ENCODE results near the gene CDK11A. TPM values are rescaled to one million over a fixed set of nuclear protein-coding genes. Genes with fewer than 3 reads are reported as not detected.
"Not testable (repeated sequence)": the region's sequence is repeated elsewhere in the genome, so short reads cannot be mapped to it uniquely, and the experiment has no call there.

Gene CDK11A
- polyA plus RNA-seq, 1 of the 3 experiments (the other 2 are of a cell fraction) = 24.0 TPM

DNA sequence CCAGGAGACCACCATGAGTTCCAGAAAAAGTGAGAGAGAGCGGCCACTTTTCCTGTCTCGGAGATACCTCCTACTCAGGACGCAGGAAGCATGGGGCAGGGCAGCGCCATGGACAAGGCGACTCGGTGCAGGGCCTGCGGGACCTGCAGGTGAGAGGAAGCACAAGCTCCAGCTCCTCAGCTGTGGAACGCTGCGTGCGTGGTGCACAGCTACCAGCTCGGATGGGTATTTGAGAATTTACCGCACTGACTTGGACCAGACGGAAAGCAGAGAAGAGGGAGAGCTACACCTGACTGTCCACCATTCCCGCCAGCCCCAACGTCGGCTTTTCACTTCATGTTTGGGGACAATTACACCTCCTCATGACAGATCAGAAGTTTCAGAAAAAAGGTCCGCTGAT is 8.2 kb upstream of the CDK11A start:
- peaks cover 0 to 4% of the 10 kb centered on the region in 2 experiments; a peak in 1 of 4 replicates for H3K4me1 ChIP-seq (ENCODE audit: control insufficient read depth in 1 of 2, insufficient read depth in 2 of 2, low read depth in 1 of 2, low read length in 1 of 2)
- H3K36me3 ChIP-seq (replicated peaks in 1 of 2; ENCODE audit: control insufficient read depth in 1 of 2, insufficient read depth in 2 of 2, low read length in 1 of 2) = peaks cover 7 to 12% of the 10 kb centered on the region in 2 experiments
- H4K20me1 ChIP-seq (ENCODE audit: insufficient read depth) = no peaks in the 10 kb centered on the region
- CTCF ChIA-PET = no interaction called here
- no peak for DNase-seq
- H3K79me2 ChIP-seq (ENCODE audit: insufficient read depth) = peaks cover 5% of the 10 kb centered on the region; the same call in 1 of the 2 replicates
- peaks cover 4% of the 10 kb centered on the region for H3F3A ChIP-seq (replicated peaks; ENCODE audit: insufficient read depth)
- no peak overlapping the region for H3K4me2 ChIP-seq
- no peak overlapping the region for H3K9ac ChIP-seq
- H3K9me3 ChIP-seq = no peaks in the 10 kb centered on the region
- no peak overlapping the region for H3K4me3 ChIP-seq (ENCODE audit: low read depth in 2 of 2, low read length in 1 of 2)
- H2AFZ ChIP-seq (ENCODE audit: low read depth) = no peak overlapping the region
- H3K27ac ChIP-seq (ENCODE audit: low read depth in 2 of 2, low read length in 1 of 2) = no peak overlapping the region
- no peaks in the 10 kb centered on the region for H3K27me3 ChIP-seq (ENCODE audit: insufficient read depth)
- POLR2A ChIA-PET = no interaction called here
- H3K9me2 ChIP-seq = no peaks in the 10 kb centered on the region
- TF ChIP-seq, protein P1, sequence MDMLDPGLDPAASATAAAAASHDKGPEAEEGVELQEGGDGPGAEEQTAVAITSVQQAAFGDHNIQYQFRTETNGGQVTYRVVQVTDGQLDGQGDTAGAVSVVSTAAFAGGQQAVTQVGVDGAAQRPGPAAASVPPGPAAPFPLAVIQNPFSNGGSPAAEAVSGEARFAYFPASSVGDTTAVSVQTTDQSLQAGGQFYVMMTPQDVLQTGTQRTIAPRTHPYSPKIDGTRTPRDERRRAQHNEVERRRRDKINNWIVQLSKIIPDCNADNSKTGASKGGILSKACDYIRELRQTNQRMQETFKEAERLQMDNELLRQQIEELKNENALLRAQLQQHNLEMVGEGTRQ (IDR thresholded peaks at IDR 0.05; ENCODE audit: borderline replicate concordance, low read depth, low read length) = no peak
- TF ChIP-seq RCOR1 (IDR thresholded peaks at IDR 0.05; ENCODE audit: low read length) (no peak), NFIC (IDR thresholded peaks at IDR 0.05; ENCODE audit: borderline replicate concordance) (no peak), NRF1 (IDR thresholded peaks at IDR 0.05; ENCODE audit: low read depth, low read length) (no peak), RXRA (IDR thresholded peaks at IDR 0.05; ENCODE audit: borderline replicate concordance, low read depth) (no peak), RAD21 (IDR thresholded peaks at IDR 0.05; ENCODE audit: low read length) (no peak), GATA2 (CRISPR knock-in tag; IDR thresholded peaks at IDR 0.05) (no peak), JUND (IDR thresholded peaks at IDR 0.05) (no peak), MEF2A (IDR thresholded peaks at IDR 0.05; ENCODE audit: borderline replicate concordance, low read depth) (no peak), FOXJ3 (CRISPR knock-in tag; IDR thresholded peaks at IDR 0.05) (no peak), MAX (IDR thresholded peaks at IDR 0.05; ENCODE audit: low read depth) (no peak), EP300 (IDR thresholded peaks at IDR 0.05; ENCODE audit: borderline replicate concordance in 1 of 2, low read depth in 1 of 2, low read length in 1 of 2) (no peak), RFX5 (IDR thresholded peaks at IDR 0.05; ENCODE audit: low read length) (no peak), TEAD4 (IDR thresholded peaks at IDR 0.05; ENCODE audit: borderline replicate concordance, insufficient read depth) (no peak)
- TF ChIP-seq, protein P2, sequence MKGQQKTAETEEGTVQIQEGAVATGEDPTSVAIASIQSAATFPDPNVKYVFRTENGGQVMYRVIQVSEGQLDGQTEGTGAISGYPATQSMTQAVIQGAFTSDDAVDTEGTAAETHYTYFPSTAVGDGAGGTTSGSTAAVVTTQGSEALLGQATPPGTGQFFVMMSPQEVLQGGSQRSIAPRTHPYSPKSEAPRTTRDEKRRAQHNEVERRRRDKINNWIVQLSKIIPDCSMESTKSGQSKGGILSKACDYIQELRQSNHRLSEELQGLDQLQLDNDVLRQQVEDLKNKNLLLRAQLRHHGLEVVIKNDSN (IDR thresholded peaks at IDR 0.05; ENCODE audit: borderline replicate concordance, low read depth) = no peak
- WGBS (ENCODE audit: low lambda C conversion rate) = 92% methylated on average over 12 of the region's 17 CpGs

- CTCF ChIA-PET = no interaction called here
These were observed 6.7 kb upstream of the CDK11A start for GRCh38 chr1:1730870-1731269.

GRCh38 chr1:1730230-1730629 is 6.1 kb upstream of the CDK11A start:
- H3K79me2 ChIP-seq (ENCODE audit: insufficient read depth); POLR2A ChIA-PET; H3K36me3 ChIP-seq (replicated peaks in 1 of 2; ENCODE audit: control insufficient read depth in 1 of 2, insufficient read depth in 2 of 2, low read length in 1 of 2); H4K20me1 ChIP-seq (ENCODE audit: insufficient read depth); H3F3A ChIP-seq (replicated peaks; ENCODE audit: insufficient read depth); H2AFZ ChIP-seq (ENCODE audit: low read depth); H3K27me3 ChIP-seq (ENCODE audit: insufficient read depth); H3K9me2 ChIP-seq; DNase-seq; H3K9me3 ChIP-seq; H3K4me2 ChIP-seq; CTCF ChIA-PET; H3K9ac ChIP-seq; H3K4me3 ChIP-seq (ENCODE audit: low read depth in 2 of 2, low read length in 1 of 2); H3K4me1 ChIP-seq (ENCODE audit: control insufficient read depth in 1 of 2, insufficient read depth in 2 of 2, low read depth in 1 of 2, low read length in 1 of 2); H3K27ac ChIP-seq (ENCODE audit: low read depth in 2 of 2, low read length in 1 of 2): not testable (repeated sequence)
- WGBS (ENCODE audit: low lambda C conversion rate) = 100% methylated on average over 5 of the region's 13 CpGs

More at GRCh38 chr1:1730870-1731269, 6.7 kb upstream of the CDK11A start:
- Histone ChIP-seq H4K20me1 (ENCODE audit: insufficient read depth) (no peaks in the 10 kb centered on the region), H3K9me2 (no peaks in the 10 kb centered on the region), H3K79me2 (ENCODE audit: insufficient read depth) (peaks cover 5% of the 10 kb centered on the region; the same call in 1 of the 2 replicates), H3K36me3 (replicated peaks in 1 of 2; ENCODE audit: control insufficient read depth in 1 of 2, insufficient read depth in 2 of 2, low read length in 1 of 2) (peaks cover 7 to 9% of the 10 kb centered on the region in 2 experiments), H3F3A (replicated peaks; ENCODE audit: insufficient read depth) (peaks cover 4% of the 10 kb centered on the region), H3K9ac (no peak overlapping the region), H2AFZ (ENCODE audit: low read depth) (no peak overlapping the region), H3K4me3 (ENCODE audit: low read depth in 2 of 2, low read length in 1 of 2) (no peak overlapping the region), H3K4me1 (ENCODE audit: control insufficient read depth in 1 of 2, insufficient read depth in 2 of 2, low read depth in 1 of 2, low read length in 1 of 2) (peaks cover 0 to 4% of the 10 kb centered on the region in 2 experiments; a peak in 1 of 4 replicates), H3K27ac (ENCODE audit: low read depth in 2 of 2, low read length in 1 of 2) (no peak overlapping the region), H3K27me3 (ENCODE audit: insufficient read depth) (no peaks in the 10 kb centered on the region), H3K4me2 (no peak overlapping the region), H3K9me3 (no peaks in the 10 kb centered on the region)
- 96% methylated on average over 10 of the region's 17 CpGs for WGBS (ENCODE audit: low lambda C conversion rate)
- TF ChIP-seq FOXJ3 (CRISPR knock-in tag; IDR thresholded peaks at IDR 0.05) (no peak), NFIC (IDR thresholded peaks at IDR 0.05; ENCODE audit: borderline replicate concordance) (no peak), RFX5 (IDR thresholded peaks at IDR 0.05; ENCODE audit: low read length) (no peak), POLR2AphosphoS5 (IDR thresholded peaks at IDR 0.05; ENCODE audit: low read depth, low read length) (no peak), SMC3 (IDR thresholded peaks at IDR 0.05; ENCODE audit: low read depth, low read length) (no peak), FOSL2 (IDR thresholded peaks at IDR 0.05; ENCODE audit: borderline replicate concordance, low read depth) (no peak), GATA2 (CRISPR knock-in tag; IDR thresholded peaks at IDR 0.05) (no peak), RCOR1 (IDR thresholded peaks at IDR 0.05; ENCODE audit: low read length) (no peak)
- TF ChIP-seq, protein P3, sequence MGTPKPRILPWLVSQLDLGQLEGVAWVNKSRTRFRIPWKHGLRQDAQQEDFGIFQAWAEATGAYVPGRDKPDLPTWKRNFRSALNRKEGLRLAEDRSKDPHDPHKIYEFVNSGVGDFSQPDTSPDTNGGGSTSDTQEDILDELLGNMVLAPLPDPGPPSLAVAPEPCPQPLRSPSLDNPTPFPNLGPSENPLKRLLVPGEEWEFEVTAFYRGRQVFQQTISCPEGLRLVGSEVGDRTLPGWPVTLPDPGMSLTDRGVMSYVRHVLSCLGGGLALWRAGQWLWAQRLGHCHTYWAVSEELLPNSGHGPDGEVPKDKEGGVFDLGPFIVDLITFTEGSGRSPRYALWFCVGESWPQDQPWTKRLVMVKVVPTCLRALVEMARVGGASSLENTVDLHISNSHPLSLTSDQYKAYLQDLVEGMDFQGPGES (IDR thresholded peaks at IDR 0.05; ENCODE audit: low read depth, low read length) = no peak
- DNase-seq = no peak
- POLR2A ChIA-PET = interaction anchor here (0.6 kb wide), 1 partner anchor 9 kb away, joined by 4 read pairs; no protein-coding TSS in a partner anchor

All from SK-N-SH (cell line).